ENCODE results near the gene PDZRN3.
"Not testable (repeated sequence)": the region's sequence is repeated elsewhere in the genome, so short reads cannot be mapped to it uniquely, and the experiment has no call there.

Gene PDZRN3

DNA sequence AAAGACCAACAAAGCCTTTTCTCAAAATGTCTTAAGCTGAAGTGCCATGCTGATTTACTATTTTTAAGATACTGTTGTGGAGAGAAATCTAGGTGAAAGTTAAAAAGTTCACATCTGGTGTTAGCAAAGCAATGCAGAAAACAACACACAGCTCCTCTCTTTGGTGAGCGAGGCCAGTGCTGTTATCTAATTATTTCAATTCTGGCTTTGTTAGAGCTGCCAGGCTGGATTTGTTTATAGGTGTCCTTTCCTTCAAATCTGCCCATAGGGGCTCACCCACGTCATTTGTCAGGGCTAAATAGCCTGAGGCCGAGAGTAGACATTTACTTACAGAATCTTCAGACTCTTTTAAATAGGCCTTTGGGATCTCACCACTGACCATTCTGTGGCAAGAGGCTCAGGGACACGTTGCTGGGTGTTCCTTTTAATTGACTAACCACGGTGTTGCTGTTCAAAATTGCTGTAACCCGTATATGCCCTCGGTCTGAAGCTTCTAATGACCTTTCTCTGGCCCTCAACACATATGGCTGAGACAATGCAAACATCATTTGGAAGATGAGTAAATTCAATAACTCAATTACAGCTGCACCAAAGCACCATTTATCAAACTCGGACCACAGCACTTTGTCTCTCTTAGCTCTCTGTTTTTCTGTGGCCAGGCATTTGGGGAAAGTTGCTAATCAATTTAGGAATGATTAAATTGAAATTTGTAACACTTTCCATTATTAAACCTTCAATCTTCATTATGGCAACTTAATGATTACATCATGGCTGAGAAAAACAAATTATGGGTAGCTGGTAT, 152.6 kb downstream of the PDZRN3 start:
- no peak overlapping the region for H3K27ac ChIP-seq
- TF ChIP-seq, protein P1, sequence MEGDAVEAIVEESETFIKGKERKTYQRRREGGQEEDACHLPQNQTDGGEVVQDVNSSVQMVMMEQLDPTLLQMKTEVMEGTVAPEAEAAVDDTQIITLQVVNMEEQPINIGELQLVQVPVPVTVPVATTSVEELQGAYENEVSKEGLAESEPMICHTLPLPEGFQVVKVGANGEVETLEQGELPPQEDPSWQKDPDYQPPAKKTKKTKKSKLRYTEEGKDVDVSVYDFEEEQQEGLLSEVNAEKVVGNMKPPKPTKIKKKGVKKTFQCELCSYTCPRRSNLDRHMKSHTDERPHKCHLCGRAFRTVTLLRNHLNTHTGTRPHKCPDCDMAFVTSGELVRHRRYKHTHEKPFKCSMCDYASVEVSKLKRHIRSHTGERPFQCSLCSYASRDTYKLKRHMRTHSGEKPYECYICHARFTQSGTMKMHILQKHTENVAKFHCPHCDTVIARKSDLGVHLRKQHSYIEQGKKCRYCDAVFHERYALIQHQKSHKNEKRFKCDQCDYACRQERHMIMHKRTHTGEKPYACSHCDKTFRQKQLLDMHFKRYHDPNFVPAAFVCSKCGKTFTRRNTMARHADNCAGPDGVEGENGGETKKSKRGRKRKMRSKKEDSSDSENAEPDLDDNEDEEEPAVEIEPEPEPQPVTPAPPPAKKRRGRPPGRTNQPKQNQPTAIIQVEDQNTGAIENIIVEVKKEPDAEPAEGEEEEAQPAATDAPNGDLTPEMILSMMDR (conservative IDR thresholded peaks at IDR 0.05), result no peak

DNA sequence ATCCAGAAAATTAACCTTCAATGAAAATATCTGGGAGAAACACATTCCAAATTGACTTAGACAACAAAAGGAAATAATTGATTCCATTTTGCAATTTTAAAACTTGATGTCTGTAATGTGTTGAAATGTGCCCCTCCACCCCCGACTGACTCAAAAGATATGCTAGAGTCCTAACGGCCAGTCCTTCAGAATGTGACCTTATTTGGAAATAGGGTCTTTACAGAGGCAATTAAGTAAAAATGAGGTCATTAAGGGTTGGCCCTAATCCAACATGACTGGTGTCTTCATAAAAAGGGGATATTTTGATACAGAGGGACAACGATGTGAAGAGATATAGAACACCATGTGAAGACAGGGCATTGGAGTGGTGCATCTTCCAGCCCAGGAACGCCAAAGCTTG, 153.9 kb downstream of the PDZRN3 start:
- no peak overlapping the region for H3K27ac ChIP-seq
- TF ChIP-seq, protein P1 (conservative IDR thresholded peaks at IDR 0.05), result no peak

DNA sequence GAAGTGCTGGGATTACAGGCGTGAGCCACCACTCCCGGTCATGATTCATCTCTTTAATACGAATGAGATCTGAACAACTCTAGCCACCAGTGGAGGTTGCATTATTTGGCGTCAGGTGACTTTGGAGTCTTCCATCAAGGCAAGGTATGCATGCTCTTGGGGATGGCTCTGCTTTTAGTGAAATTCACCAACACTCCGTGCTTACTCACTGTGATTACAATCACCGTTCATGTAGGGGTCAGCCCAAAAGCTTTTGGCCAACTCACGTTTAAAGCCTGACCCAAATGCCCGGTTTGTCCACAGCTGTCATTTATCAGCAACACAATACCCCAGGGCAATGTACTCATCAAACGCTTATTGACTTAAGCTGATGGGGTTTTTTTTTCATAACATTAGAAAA, 155.4 kb downstream of the PDZRN3 start:
- H3K27ac ChIP-seq, result no peak overlapping the region
- TF ChIP-seq, protein P1 (conservative IDR thresholded peaks at IDR 0.05), result no peak

DNA sequence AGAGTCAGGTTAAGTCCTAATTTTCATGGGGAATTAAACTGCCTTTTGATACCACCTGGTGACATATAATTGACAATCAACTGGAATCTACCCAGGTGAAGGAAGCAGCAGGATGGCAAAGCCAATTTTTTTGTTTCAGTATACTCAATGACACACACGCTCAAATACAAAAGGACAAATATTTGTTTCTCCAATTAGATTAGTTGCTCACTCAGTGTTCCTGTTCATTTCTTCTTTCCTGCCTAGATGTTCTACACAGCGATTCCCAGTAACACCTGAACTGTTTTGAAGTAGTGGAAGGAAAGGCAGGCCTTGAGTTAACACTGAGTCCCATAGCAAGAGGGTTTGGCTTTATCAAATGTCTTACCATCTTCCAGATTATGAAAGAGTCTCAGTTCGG, 157.5 kb downstream of the PDZRN3 start:
- TF ChIP-seq, protein P1 (conservative IDR thresholded peaks at IDR 0.05), result no peak
- peak overlapping the region; percentile 43; the same call in 1 of the 2 replicates for H3K27ac ChIP-seq

DNA sequence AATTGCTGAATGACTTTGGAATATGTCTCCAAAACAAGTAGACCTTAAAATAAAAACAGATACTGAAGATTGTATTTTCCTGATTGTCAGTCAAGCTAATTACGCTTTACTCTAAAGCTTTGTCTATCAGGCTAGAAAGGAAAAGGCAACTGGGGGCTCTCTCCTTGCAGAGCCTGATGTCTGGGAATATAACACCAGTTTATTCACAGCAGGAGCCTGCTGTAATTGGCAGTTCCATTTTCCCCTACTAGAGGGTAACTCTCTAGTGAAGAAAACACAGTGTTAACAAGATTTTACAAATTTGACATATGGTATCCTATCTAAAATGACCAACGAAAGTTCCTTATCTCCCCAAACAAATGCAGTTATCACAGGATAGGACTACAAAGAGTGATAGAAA, 158.8 kb downstream of the PDZRN3 start:
- TF ChIP-seq, protein P1 (conservative IDR thresholded peaks at IDR 0.05), result no peak
- H3K27ac ChIP-seq, result no peak overlapping the region

DNA sequence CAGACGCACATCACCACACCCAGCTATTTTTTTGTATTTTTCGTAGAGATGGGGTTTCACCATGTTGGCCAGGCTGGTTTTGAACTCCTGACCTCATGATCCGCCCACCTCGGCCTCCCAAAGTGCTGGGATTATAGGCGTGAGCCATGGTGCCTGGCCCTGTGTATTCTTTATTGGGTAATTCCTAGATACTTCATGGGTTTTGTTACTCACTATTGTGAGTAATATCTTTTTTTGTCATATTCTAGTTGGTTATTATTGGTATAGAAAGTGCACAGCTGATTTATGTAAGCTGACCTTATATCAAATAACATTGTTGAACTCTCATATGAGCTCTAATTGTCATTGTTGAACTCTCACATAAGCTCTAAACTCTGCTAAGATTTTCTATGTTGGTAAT, 160.6 kb downstream of the PDZRN3 start:
- not testable (repeated sequence) for H3K27ac ChIP-seq

DNA sequence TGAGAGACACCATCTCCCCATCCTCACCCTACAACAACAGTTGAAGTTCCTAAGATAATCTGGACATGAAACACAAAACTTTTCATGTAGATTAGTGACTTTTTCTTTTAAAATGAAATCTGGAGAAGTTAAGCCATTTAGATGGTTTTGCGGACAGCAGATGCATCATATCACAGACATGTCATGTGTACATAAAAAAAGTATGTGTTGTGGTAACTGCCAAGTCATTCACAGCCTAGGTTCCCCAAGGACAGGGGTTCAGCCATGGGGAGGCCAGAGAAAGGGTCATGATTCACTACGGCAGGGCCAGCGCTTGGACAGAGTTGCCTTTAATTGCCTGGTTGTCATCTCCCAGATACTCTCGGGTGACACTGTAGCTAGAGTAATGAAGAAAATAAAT, 163.2 kb downstream of the PDZRN3 start:
- TF ChIP-seq, protein P1 (conservative IDR thresholded peaks at IDR 0.05), result no peak
- no peak overlapping the region for H3K27ac ChIP-seq

DNA sequence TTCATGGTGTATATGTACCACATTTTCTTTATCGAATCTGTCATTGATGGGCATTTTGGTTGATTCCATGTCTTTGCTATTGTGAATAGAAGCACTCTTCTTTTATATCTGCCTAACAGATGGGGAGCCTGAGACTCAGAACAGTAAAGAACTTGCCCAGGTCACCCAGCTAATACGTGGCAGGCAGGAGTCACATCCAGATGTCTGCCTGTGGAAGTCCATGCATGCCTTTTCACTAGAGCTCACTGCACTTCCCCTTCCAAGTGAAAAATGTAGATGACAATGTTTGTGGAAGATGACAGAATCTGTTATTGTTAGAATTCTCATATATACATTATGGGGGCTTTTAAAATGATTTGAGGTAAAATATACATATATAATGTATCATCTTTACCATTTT, 165.0 kb downstream of the PDZRN3 start:
- TF ChIP-seq, protein P1 (conservative IDR thresholded peaks at IDR 0.05), result no peak
- H3K27ac ChIP-seq, result no peak overlapping the region

All from VCaP (cell line).